Measurements from ENCODE around the gene HDAC11. TPM values are rescaled to one million over a fixed set of nuclear protein-coding genes. Genes with fewer than 3 reads are reported as not detected.
"Not testable (repeated sequence)": the region's sequence is repeated elsewhere in the genome, so short reads cannot be mapped to it uniquely, and the experiment has no call there.

HDAC11 gene
- total RNA-seq, 1 experiment from 2014 or later, result 12.0 TPM

GRCh38 chr3:13498354-13499060 is 18.4 kb downstream of the HDAC11 start (continued):
- TF ChIP-seq, protein P1, sequence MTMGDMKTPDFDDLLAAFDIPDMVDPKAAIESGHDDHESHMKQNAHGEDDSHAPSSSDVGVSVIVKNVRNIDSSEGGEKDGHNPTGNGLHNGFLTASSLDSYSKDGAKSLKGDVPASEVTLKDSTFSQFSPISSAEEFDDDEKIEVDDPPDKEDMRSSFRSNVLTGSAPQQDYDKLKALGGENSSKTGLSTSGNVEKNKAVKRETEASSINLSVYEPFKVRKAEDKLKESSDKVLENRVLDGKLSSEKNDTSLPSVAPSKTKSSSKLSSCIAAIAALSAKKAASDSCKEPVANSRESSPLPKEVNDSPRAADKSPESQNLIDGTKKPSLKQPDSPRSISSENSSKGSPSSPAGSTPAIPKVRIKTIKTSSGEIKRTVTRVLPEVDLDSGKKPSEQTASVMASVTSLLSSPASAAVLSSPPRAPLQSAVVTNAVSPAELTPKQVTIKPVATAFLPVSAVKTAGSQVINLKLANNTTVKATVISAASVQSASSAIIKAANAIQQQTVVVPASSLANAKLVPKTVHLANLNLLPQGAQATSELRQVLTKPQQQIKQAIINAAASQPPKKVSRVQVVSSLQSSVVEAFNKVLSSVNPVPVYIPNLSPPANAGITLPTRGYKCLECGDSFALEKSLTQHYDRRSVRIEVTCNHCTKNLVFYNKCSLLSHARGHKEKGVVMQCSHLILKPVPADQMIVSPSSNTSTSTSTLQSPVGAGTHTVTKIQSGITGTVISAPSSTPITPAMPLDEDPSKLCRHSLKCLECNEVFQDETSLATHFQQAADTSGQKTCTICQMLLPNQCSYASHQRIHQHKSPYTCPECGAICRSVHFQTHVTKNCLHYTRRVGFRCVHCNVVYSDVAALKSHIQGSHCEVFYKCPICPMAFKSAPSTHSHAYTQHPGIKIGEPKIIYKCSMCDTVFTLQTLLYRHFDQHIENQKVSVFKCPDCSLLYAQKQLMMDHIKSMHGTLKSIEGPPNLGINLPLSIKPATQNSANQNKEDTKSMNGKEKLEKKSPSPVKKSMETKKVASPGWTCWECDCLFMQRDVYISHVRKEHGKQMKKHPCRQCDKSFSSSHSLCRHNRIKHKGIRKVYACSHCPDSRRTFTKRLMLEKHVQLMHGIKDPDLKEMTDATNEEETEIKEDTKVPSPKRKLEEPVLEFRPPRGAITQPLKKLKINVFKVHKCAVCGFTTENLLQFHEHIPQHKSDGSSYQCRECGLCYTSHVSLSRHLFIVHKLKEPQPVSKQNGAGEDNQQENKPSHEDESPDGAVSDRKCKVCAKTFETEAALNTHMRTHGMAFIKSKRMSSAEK (CRISPR knock-in tag; IDR thresholded peaks at IDR 0.05; ENCODE audit: borderline replicate concordance), result no peak

DNA sequence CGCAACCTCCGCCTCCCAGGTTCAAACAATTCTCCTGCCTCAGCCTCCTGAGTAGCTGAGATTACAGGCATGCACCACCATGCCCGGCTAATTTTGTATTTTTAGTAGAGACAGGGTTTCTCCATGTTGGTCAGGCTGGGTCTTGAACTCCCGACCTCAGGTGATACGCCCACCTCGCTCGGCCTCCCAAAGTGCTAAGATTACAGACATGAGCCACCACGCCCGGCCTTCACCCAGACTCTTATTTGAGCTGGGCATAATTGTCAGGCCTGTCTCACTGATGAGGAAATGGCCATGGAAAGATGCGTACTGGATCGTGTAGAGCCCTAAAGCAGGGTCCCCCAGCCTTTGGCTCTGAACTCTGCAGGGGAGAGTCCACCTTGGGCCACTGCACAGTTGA is 19.1 kb downstream of the HDAC11 start:
- CTCF ChIA-PET, result interaction anchor here (0.6 to 5.6 kb wide), 16 partner anchors 8 to 407 kb away, joined by 3 to 111 read pairs (median 4); no protein-coding TSS in a partner anchor
- H3K27me3 Mint-ChIP-seq (ENCODE audit: low read depth); POLR2A ChIA-PET; DNase-seq (ENCODE audit: low spot score); H3K4me3 Mint-ChIP-seq; H3K9me3 Mint-ChIP-seq; H3K27ac Mint-ChIP-seq; H3K36me3 Mint-ChIP-seq; ATAC-seq; H3K4me1 Mint-ChIP-seq: not testable (repeated sequence)

GRCh38 chr3:13500133-13500885 is 20.2 kb downstream of the HDAC11 start:
- ATAC-seq, result peak; percentile 68
- Mint-ChIP-seq H3K9me3 (no peaks in the 10 kb centered on the region), H3K4me1 (peaks cover 6% of the 10 kb centered on the region; the same call in 1 of the 2 replicates), H3K27me3 (ENCODE audit: low read depth) (no peaks in the 10 kb centered on the region), H3K4me3 (no peak overlapping the region), H3K27ac (no peak overlapping the region), H3K36me3 (no peaks in the 10 kb centered on the region)
- POLR2A ChIA-PET, result no interaction called here
- peak; percentile 75 for DNase-seq (ENCODE audit: low spot score)
- no peak for TF ChIP-seq SMAD3 (CRISPR knock-in tag; IDR thresholded peaks at IDR 0.05; ENCODE audit: borderline replicate concordance)
- TF ChIP-seq ETV6 (CRISPR knock-in tag; IDR thresholded peaks at IDR 0.05), result 0 out of 2 replicates have a peak, but pooled peaks have one; percentile 39
- CTCF ChIA-PET, result interaction anchor here (0.6 to 5.6 kb wide), 18 partner anchors 13 to 408 kb away, joined by 3 to 111 read pairs (median 3); partner anchors contain the start of gene HDAC11

GRCh38 chr3:13501056-13501455 is 20.9 kb downstream of the HDAC11 start:
- DNase-seq (ENCODE audit: low spot score) (no peak), ATAC-seq (no peak)
- Mint-ChIP-seq H3K4me1 (peaks cover 6% of the 10 kb centered on the region; the same call in 1 of the 2 replicates), H3K27ac (no peak overlapping the region), H3K9me3 (no peaks in the 10 kb centered on the region), H3K36me3 (no peaks in the 10 kb centered on the region), H3K27me3 (ENCODE audit: low read depth) (no peaks in the 10 kb centered on the region), H3K4me3 (no peak overlapping the region)
- TF ChIP-seq TCF7 (CRISPR knock-in tag; IDR thresholded peaks at IDR 0.05; ENCODE audit: low read depth), result no peak
- TF ChIP-seq GTF2I (CRISPR knock-in tag; conservative IDR thresholded peaks at IDR 0.05), result no peak
- no peak for TF ChIP-seq IRF2 (CRISPR knock-in tag; IDR thresholded peaks at IDR 0.05; ENCODE audit: borderline replicate concordance, low read depth)
- no peak for TF ChIP-seq OVOL2 (CRISPR knock-in tag; IDR thresholded peaks at IDR 0.05; ENCODE audit: borderline replicate concordance)
- TF ChIP-seq FOXK1 (CRISPR knock-in tag; IDR thresholded peaks at IDR 0.05), result no peak
- no peak for TF ChIP-seq EMX1 (CRISPR knock-in tag; IDR thresholded peaks at IDR 0.05)
- TF ChIP-seq USF1 (CRISPR knock-in tag; IDR thresholded peaks at IDR 0.05), result no peak
- TF ChIP-seq FOXP1 (CRISPR knock-in tag; IDR thresholded peaks at IDR 0.05; ENCODE audit: borderline replicate concordance), result no peak
- TF ChIP-seq ATF3 (CRISPR knock-in tag; conservative IDR thresholded peaks at IDR 0.05), result no peak
- no peak for TF ChIP-seq NR1H2 (CRISPR knock-in tag; IDR thresholded peaks at IDR 0.05)
- TF ChIP-seq RORB (CRISPR knock-in tag; IDR thresholded peaks at IDR 0.05), result no peak
- TF ChIP-seq, protein P2, sequence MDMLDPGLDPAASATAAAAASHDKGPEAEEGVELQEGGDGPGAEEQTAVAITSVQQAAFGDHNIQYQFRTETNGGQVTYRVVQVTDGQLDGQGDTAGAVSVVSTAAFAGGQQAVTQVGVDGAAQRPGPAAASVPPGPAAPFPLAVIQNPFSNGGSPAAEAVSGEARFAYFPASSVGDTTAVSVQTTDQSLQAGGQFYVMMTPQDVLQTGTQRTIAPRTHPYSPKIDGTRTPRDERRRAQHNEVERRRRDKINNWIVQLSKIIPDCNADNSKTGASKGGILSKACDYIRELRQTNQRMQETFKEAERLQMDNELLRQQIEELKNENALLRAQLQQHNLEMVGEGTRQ (CRISPR knock-in tag; IDR thresholded peaks at IDR 0.05), result no peak
- TF ChIP-seq ZSCAN18 (CRISPR knock-in tag; IDR thresholded peaks at IDR 0.05), result no peak
- CTCF ChIA-PET, result interaction anchor here (0.7 to 5.6 kb wide), 10 partner anchors 19 to 148 kb away, joined by 3 to 111 read pairs (median 4); partner anchors contain the start of gene HDAC11
- POLR2A ChIA-PET, result no interaction called here
